ENCODE measurements around the gene DNAJB9.
"Not testable (repeated sequence)": the region's sequence is repeated elsewhere in the genome, so short reads cannot be mapped to it uniquely, and the experiment has no call there.

The DNAJB9 gene

DNA sequence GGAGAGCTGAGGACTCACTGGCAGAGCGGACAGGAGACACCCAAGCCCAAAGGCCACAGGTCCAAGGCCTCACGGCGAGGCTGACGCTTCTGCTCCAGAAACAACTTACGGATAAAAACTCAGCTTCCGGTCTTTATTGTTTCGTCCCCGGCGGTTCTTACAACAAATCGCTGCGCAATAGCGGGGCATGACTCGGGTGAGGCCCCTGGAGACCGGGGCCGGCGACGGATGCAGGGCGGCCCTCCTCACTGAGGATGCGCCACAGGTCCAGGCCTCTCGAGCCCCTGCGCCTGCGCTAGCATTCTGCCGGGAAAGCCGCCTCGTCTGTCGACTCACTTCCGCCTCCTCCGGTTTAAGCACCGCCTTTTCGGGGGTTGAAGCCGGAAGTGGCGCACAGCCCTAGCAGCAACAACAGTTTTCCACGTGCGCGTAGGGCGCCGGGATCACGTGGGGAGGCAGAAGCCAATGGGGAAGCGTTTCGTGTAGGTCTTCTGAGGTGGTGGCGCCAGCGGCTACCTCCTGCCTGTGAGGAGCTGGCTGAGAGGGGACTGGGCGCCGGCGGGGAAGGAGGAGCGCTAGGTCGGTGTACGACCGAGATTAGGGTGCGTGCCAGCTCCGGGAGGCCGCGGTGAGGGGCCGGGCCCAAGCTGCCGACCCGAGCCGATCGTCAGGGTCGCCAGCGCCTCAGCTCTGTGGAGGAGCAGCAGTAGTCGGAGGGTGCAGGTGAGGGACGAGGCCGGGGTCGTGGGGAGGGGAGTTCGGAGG is at the start of gene DNAJB9, which contains the start of gene THAP5:
Gene DNAJB9, plus strand, starts transcription at position 494 of the 765 bp plus-strand sequence. CDS start 1,853 bp downstream, outside the sequence.
Gene THAP5, minus strand, starts transcription at position 326 of the 765 bp plus-strand sequence. Its CDS starts 137 bp downstream, at position 189.
- DNase-seq, result peak; percentile 100

DNA sequence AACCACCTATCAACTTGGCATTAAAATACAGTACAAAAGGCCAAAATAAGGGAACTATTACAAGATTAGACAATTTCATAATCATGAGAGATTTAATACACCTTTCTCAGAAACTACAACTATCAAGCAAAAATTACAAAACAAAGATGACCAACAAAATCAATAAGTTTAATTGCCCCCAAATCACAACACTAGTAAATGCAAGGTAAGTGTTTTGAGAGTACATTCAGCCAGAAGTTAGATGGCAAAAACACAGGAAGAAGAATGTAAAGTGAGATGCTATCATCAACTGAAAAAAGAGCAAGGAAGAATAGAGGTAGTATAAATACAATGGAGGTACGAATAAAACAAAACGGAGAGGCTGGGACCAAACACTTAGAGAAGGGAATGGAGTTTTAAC is 46.9 kb upstream of the DNAJB9 start:
- no peak for DNase-seq

DNA sequence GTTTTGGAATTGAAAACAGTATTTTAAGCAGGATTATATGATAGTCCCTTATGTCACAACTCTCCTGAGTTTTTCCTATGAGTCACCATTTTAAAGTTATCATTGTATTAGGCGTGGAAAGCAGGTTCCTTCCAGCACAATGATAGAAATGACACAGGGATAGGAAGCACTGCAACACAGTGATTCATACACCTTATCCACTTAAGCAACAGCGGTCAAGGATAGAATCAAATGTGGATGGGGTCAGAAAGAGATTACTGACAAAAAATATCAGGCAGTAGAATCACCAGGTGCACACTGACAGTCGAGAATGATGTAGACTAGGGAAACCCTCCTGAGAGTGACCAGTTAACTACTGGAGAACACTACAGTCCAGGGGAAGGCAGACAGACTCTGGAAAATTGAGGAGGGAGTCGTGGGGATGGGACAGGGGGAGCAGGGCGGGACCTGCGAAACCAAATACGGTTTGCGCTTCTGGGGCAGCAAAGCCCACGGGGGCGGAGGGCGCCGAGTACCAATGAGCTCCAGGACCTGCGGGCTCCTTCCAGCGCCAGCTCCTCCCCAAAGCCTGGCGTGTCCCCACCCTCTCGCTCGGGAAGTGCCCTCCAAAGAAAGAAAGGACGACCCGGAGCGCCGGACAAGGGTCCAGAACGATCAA is 44.2 kb upstream of the DNAJB9 start:
- no peak for DNase-seq

DNA sequence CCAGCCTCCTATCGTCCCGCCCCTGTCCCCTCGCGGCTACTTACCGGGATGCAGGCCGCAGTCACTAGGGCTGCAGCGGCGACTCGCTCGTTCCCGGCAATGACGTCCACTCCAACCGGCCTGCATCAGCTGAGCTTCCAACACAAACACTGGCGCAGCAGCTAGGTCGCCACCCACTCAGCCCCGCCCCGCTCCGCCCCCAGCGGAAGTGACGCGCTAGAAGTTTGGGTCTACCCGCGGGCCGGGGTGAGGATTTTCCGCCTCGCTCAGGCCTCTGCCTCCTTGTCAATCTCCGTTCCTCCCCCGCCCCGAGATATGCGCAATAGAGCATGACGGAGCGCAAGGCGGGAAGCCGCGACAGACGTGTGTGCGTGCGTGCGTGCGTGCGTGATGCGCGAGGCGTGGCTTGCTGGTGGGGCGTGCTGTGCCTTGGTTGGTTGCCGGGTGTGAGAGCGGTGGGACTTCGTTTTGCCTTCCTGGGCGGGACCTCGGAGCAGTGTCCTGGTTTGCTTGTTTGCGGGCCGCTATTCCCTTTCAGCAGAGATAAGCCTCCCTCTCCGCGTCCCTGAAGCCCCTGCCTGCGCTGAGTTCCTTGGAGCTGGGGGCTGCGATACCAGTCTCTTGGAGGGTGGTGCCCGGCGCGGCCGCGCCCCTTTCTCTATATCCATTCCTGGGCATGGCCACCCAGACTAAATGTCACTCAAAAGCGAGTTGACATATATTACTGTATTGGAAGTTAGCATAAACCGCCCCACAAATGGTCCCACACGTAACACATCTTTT is 43.5 kb upstream of the DNAJB9 start, which contains the start of gene PNPLA8:
Gene PNPLA8, minus strand, starts transcription at position 151 of the 783 bp plus-strand sequence. CDS start 10,644 bp downstream, outside the sequence.
- DNase-seq, result peak; percentile 100

DNA sequence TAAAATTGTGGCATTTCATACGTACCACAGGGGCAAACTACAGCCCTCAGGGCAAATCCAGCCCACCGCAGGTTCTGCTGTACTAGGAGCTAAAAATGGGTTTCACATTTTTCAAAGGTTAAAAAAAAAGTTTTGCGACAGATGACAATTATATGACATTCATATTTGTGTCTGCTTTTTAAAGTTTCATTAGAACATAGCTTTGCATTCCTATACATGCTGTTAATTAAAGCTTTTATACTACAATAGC is 43.0 kb upstream of the DNAJB9 start:
- DNase-seq, result no peak

DNA sequence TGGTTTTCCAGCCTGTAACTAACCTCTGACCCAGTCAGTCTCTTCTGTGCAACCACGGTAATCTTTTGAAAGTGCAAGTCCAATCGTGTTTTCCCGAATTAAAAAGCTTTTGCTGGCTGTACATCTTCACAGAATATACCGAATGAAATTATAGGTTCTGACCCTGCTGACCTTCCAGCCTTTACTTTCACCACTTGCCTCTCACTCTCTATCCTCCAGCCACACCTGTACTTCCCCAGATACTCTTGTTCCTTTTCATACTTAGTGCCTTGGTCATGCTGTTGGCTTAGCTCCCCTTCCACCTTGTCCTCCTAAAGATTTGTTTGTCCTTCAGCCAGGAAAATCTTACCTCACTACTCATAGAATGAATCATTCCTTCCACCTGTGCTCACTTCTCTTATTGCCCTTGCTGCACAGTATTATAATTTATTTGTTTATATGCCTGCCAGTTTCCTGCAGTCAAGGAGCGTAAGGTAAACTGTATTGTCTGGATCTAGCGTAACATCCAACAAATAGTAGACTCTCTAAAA is 41.4 kb upstream of the DNAJB9 start:
- no peak for DNase-seq

DNA sequence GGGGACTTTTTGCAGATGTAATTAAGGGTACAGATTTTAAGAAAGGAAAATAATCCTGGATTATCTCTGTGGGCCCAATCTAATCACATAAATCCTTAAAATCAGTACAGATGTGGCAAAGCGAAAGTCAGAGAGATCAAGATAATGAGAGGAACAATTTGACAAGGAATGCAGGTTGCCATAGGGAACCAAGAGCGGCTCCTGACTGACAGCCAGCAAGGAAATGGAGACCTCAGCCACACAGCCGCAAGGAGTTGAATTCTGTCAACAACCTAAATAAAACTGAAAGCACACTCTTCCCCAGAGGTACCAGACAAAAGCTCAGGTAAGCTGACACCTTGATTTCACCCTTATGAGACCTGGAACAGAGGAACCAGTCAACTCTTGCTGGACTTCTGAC is 40.3 kb upstream of the DNAJB9 start:
- no peak for DNase-seq

DNA sequence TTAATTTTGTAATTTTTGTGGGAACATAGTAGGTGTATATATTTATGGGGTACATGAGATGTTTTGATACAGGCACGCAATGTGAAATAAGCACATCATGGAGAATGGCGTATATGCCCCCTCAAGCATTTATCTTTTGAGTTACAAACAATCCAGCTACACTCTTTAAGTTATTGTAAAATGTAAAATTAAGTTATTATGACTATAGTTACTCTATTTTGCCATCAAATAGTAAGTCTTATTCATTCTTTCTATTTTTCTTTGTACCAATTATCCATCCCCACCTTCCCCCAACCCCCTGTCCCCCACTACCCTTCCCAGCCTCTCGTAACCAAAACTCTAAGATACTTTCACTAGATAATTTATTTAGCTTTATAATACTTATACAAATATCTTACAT is 36.0 kb upstream of the DNAJB9 start:
- no peak for DNase-seq

DNA sequence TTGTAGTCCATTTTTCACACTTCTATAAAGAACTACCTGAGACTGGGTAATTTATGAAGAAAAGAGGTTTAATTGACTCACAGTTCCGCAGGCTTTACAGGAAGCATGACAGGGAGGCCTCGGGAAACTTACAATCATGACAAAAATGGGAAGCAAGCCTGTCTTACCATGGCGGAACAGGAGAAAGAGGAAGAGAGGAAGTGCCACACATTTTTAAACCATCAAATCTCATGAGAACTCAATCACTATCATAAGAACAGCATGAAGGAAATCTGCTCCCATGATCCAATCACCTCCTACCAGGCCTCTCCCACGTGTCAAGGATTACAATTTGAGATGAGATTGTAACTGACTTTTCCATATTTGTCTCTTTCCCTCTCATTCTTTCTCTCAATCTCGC is 34.4 kb upstream of the DNAJB9 start:
- no peak for DNase-seq

DNA sequence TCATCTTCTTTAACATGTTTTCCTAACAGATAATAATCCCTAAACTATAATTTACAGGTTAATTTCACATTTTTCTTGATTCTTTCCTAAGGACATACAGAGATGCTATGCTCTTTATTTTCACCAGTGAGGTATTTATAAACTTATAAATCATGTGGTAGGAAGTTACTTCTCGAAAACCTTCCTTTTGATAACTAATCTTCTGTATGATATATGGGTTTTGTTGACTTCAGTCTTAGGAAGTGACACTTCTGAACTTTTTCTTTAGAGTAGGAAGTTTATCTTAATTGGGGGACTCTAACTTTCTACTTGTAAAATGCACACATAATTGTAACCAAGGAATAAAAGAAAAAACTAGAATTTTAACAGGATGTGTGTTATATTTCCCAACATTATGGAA is 33.9 kb upstream of the DNAJB9 start:
- DNase-seq, result no peak

DNA sequence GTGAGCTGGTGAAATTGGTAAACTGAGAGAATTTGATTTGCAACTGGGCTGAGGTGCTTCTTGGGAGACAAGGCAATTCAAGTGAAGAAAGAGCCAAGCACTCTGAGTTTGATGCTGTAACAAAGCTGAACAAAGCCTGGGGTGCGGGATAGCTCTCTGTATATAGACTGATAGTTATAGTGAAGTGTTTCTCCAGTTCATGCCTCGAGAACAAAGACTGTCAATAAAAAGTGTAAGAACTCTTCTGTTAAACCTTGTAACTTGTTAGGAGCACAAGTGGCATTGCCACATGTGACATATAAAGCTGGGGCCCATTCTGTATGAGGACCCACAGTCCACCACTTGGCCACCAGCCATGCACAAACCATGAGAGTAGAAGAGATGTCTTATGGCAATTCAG is 32.4 kb upstream of the DNAJB9 start:
- DNase-seq, result no peak

DNA sequence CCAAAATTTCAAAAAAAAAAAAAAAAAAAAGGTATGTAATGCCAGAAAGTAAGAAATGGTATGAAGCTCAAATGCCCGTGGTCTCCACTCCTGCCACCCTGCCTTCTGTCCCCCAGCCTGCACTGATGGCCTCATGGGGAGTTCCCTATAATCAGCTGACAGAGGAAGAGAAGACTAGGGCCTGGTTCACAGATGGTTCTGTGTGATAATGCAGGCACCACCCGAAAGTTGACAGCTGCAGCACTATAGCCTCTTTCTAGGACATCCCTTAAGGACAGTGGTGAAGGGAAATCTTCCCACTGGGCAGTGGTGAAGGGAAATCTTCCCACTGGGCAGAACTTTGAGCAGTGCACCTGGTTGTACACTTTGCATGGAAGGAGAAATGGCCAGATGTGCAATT is 31.4 kb upstream of the DNAJB9 start:
- not testable (repeated sequence) for DNase-seq

DNA sequence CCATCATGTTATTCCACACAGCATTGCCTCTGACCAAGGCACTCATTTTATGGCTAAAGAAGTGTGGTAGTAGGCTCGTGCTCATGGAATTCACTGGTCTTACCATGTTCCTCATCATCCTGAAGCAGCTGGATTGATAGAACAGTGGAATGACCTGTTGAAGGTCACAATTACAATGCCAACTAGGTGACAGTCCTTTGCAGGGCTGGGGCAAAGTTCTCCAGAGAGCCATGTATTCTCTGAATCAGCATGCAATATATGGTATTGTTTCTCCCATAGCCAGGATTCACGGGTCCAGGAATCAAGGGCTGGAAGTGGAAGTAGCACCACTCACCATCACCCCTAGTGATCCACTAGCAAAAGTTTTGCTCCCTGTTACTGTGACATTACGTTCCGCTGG is 31.0 kb upstream of the DNAJB9 start:
- DNase-seq, result not testable (repeated sequence)

DNA sequence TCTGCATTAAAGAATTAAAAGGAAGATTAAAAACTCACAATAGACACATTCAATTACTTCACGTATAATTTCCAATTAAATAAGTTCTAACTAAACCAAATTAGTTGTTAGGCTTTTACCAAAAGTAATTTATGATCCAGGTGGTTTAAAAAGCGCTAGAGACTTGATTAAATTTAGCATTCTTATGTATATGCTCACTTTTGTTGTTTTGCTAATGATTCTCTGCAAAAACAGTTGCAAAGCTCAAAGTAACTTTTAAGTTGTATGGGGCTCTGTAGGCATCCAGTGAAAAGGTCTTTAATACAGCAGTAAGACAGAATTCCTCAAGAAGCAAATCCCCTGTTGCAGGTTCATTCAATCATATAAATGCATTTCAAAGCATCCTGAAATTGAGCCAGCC is 28.2 kb upstream of the DNAJB9 start:
- no peak for DNase-seq

DNA sequence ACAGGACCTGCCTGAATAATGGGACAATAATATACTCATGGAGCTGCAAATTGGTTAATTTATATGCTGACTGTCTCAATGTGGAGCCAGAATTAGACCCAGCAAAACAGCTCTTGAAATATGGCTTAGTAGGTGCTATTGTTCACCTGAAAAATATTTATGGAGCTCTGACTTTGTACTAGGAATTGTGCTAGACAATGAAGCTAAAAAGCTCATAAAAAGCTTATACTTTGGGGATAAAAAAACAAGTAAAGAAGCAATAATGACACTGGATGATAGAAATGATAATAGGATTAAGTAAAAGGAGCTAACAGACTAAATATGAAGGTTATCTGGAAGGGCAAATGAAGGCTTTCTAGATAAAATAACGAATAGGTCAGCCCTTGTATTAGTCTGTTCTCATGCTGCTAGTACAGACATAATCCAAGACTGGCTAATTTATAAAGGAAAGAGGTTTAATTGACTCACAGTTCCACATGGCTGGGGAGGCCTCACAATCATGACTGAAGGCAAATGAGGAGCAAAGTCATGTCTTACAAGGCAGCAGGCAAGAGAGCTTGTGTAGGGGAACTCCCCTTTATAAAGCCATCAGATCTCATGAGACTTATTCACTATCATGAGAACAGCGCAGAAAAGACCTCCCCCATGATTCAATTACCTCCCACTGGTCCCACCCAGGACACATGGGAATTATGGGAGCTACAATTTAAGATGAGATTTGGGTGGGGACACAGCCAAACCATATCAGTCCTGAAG is 21.4 kb upstream of the DNAJB9 start:
- DNase-seq, result not testable (repeated sequence)

DNA sequence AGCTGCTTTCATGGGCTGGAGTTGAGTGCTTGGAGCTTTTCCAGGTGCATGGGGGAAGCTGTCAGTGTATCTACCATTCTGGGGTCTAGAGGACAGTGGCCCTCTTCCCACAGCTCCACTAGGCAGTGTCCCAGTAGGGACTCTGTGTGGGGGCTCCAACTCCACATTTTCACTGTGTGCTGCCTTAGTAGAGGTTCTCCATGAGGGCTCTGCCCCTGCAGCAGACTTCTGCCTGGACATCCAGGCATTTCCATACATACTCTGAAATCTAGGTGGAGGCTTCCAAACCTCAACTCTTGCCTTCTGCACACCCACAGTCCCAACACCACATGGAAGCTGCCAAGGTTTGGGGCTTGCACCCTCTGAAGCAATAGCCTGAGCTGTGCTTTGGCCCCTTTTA is 13.0 kb upstream of the DNAJB9 start:
- DNase-seq, result not testable (repeated sequence)

DNA sequence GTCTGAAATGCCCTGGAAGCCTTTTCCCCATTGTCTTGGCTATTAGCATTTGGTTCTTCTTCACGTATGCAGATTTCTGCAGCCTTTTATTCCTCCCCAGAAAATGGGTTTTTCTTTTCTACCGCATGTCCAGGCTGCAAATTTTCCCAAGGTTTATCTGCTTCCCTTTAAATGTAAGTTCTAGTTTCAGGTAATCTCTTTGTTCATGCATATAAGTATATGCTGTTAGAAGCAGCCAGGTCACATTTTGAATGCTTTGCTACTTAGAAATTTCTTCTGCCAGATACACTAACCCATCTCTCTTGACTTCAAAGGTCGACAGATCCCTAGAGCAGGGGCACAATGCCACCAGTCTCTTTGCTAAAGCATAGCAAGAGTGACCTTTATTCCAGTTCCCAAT is 12.5 kb upstream of the DNAJB9 start:
- no peak for DNase-seq

DNA sequence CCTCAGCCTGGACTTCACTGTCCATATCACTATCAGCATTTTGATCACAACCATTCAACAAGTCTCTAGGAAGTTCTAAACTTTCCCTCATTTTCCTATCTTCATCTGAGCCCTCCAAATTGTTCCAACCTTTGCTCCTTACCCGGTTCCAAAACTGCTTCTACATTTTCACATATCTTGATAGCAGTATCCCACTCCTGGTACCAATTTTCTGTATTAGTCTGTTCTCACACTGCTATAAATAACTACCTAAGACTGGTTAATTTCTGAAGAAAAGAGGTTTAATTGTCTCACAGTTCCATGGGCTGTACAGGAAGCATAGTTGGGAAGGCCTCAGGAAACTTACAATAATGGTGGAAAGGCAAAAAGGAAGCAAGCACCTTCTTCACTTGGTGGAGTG is 12.1 kb upstream of the DNAJB9 start:
- DNase-seq, result no peak

DNA sequence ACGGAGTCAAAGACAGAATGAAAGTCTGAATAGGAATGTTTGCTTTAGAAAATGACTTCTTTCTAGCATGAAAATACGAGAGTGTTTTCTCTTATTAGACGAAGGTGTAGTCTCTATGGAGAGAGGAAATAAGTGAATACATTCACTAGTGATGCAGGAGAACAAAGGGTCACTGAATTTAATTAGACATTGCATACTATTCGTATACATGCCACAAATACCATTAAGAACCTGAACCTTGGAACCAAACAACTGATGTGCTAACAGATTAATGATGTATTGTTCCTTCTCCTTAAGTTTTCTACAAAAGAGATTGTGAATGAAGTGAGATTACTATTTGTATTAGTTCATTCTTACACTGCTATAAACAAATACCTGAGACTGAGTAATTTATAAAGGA is 10.4 kb upstream of the DNAJB9 start:
- DNase-seq, result no peak

DNA sequence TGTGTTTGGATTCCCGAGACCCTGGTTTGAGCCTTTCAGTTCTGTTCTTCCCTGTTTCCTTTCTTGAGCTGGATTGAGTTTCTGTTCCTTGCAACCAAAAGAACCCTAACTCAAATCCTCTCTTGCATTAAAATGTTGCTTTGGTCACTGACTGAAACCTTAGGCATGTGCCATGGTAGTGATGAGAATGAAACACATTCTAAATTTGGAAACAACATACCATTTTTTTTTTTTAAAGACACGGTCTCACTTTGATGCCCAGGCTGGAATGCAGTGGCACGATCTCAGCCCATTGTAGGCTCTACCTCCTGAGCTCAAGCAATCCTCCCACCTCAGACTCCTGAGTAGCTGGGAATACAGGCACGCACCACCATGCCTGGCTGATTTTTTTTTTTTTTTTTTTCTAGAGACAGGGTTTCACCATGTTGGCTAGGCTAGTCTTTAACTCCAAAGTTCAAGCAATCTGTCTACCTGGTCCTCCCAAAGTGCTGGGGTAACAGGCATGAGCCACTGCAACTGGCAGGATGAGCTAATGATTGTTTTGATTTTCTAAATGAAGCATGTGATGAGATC is 8.5 kb upstream of the DNAJB9 start:
- no peak for DNase-seq

DNA sequence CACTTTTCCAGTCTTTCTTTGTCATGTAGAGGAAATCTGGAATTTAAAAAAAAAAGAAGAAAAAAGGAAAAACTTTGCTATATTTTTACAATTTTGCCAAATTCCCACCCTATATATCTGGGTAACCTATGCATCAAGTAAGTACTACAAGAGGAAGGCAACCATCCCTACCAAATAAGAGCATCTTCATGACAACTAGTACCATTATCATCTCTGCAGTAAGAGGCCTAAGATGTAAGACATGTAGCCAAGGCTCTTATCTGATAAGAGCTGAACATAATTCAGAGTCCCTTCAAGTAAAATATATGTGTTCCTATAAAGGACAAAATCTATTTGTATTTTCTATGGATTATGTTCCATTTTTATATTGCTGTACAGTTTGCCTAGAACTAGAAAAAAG is 3.7 kb upstream of the DNAJB9 start:
- DNase-seq, result no peak

DNA sequence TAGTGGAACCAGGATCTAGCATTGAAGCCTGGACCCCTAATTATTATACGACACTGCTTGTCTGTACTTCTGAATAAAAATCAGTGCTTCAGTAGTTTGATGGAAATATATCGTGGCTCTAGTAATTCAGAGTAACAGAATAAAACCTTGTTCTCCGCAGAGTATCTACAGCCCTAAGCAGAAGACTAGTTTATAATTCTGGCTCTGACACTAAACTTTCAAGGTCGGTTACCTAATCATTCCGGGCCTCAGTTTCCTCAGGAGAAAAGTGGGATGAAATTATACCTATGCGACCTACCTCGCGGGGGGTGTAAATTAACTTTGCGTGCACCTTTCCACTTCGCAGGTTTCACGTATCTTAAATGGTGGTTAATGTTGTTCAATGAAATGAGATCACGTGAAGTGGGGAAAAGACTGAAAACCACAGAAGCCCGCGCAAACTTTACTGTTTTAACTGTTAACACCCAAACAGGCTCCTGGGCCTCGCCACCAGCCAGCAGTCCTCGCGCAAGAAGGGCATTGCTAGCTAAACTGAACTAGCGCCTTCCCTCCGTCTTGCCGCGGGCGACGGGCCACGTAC is 783 bp upstream of the DNAJB9 start:
- DNase-seq, result no peak
